NB4 (cell line): ENCODE results near the gene FMNL2.

ENCODE experiments used
- DNase-seq: peaks from one replicate; pipeline ENCODE4 v3.0.0; 2010; ENCODE audit warnings: low read depth
- H3K4me3 ChIP-seq: one replicate; pipeline ENCODE4 v1.5.1; 2011; ENCODE audit warnings: mild to moderate bottlenecking, low read depth, low read length, moderate library complexity
- MAX ChIP-seq: IDR thresholded peaks from 2 replicates; pipeline ENCODE4 v1.6.1; 2011; ENCODE audit warnings: low read depth, low read length
- MYC ChIP-seq: IDR thresholded peaks from 2 replicates; pipeline ENCODE4 v1.6.1; 2011; ENCODE audit warnings: low read depth, low read length
- POLR2A ChIP-seq: IDR thresholded peaks from 2 replicates; pipeline ENCODE4 v1.6.1; 2011; ENCODE audit warnings: mild to moderate bottlenecking; ENCODE audit not compliant: insufficient read length; ENCODE audit errors: extremely low read depth
- TF ChIP-seq, protein P1 (sequence below): IDR thresholded peaks from one replicate; pipeline ENCODE4 v1.5.1; 2012; ENCODE audit warnings: low read depth, low read length

Gene FMNL2

DNA sequence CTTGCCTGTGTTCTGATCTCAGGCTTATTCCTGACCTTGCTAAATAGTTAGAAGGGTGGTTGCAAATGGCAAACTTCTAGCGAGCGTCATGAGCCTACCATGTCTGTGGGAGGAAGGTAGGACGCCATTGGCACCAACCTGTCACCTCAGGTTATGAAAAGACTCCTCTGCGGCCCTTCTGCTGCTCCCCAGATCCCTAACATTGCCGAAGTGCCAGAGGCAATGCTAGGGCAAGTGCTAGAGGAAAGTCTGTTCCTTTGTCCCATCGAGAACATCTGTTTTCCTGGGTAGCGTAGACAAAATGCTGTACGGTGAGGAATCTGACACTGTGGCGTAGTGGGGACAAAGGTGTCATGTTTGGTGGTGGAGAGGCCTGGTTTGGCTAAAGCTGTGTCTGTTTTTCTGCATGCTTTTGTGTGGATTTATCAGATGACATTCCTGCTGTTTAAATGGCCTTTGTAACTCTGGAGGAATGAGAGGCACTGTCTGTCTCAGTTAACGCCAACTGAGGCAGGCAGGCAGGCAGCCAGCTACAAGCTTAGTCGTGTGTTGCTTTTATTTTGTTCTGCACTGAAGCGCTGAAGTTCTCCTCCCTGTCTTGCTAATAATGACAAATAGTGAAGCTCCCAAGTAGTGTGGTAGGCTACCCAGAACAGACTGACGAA lies 288.2 kb downstream of the FMNL2 start:
- no peak overlapping the region for H3K4me3 ChIP-seq
- no peak for DNase-seq

DNA sequence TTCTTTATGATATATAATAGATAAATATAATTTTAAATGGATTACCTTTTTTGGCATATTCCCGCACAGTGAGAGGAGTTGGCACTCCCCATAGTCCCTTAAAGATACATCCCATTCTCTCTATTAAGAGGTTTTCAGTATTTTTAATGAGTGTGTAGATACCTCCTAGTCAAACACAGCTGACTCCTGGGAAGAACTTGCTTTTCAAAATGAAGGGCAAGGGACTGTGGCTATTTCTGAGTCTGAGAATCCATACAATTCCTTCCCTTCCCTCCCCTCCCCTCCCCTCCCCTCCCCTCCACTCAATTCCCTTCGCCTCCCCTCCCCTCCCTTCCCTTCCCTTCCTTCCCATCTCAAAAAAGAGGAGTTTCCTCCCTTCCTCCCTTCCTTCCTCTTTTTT lies 288.8 kb downstream of the FMNL2 start:
- H3K4me3 ChIP-seq: no peak overlapping the region
- no peak for TF ChIP-seq POLR2A
- TF ChIP-seq, protein P1, sequence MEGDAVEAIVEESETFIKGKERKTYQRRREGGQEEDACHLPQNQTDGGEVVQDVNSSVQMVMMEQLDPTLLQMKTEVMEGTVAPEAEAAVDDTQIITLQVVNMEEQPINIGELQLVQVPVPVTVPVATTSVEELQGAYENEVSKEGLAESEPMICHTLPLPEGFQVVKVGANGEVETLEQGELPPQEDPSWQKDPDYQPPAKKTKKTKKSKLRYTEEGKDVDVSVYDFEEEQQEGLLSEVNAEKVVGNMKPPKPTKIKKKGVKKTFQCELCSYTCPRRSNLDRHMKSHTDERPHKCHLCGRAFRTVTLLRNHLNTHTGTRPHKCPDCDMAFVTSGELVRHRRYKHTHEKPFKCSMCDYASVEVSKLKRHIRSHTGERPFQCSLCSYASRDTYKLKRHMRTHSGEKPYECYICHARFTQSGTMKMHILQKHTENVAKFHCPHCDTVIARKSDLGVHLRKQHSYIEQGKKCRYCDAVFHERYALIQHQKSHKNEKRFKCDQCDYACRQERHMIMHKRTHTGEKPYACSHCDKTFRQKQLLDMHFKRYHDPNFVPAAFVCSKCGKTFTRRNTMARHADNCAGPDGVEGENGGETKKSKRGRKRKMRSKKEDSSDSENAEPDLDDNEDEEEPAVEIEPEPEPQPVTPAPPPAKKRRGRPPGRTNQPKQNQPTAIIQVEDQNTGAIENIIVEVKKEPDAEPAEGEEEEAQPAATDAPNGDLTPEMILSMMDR: no peak
- TF ChIP-seq MAX: no peak
- TF ChIP-seq MYC: no peak
- no peak for DNase-seq

More for the DNA sequence above, 288.2 kb downstream of the FMNL2 start:
- TF ChIP-seq POLR2A (no peak), MAX (no peak), MYC (no peak)
- TF ChIP-seq, protein P1: no peak

- no peak overlapping the region for H3K4me3 ChIP-seq
- TF ChIP-seq MAX (no peak), MYC (no peak), POLR2A (no peak)
- TF ChIP-seq, protein P1: no peak
- DNase-seq: no peak
Observed at GRCh38 chr2:152624805-152625204, 289.8 kb downstream of the FMNL2 start.

DNA sequence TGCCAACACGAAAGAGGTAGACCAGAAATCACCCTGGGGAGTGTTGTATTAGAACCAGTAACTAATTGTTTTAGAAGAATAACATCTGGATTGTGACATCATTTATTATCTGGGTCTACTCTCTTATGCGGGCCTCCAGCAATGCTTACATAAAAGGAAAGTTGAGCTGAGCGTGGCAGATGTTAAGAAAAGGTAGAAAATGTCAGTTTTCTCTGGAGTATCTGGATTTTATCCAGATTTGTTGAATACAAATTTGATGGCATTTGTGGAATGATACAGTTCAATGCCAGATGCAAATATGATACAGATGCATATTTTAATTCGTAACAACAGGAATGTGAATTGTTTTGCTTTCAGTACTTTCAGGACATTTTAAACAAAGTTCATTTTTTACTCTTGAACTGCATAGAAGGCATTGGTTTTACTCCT lies 292.0 kb downstream of the FMNL2 start:
- no peak for DNase-seq
- H3K4me3 ChIP-seq: no peak overlapping the region
- TF ChIP-seq MAX (no peak), POLR2A (no peak), MYC (no peak)
- TF ChIP-seq, protein P1: no peak

- no peak overlapping the region for H3K4me3 ChIP-seq
- TF ChIP-seq, protein P1: peak; percentile 34
- no peak for TF ChIP-seq MAX
- DNase-seq: peak; percentile 52
Observed at GRCh38 chr2:152627351-152627957, 292.5 kb downstream of the FMNL2 start.

DNA sequence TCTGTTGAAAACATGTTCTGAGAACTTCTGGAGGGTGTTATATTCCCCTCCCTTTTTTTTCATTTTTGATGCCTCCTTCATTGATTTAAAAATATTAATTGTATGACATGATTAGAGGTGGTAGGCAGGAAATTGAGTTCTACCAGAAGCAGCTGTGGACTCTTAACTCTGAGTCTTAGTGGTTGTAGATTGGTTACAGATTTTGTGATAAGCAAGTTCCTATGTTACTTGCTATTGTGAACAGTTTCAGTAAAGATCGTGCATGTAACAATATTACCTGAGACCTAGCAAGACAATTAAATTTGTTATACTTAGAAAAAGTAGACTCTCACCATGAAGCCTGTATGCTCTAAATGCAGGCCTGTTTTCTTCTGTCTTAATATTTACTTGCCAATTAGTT lies 294.2 kb downstream of the FMNL2 start:
- DNase-seq: no peak
- no peak overlapping the region for H3K4me3 ChIP-seq
- TF ChIP-seq, protein P1: no peak
- TF ChIP-seq MYC (no peak), MAX (no peak), POLR2A (no peak)
